BE2C (cell line): ENCODE measurements around the gene EXOC4.

Experiments used
- DNase-seq: peaks from one replicate; pipeline ENCODE4 v3.0.0-alpha.2; 2020
- H3K27me3 ChIP-seq: fragments of 250-450 bp; sonication (Bioruptor Pico); 2 replicates; pipeline ENCODE4 v1.5.1; 2020; ENCODE audit warnings: mild to moderate bottlenecking
- H3K36me3 ChIP-seq: fragments of 250-450 bp; sonication (Bioruptor Pico); 2 replicates; pipeline ENCODE4 v1.5.1; 2020; ENCODE audit warnings: mild to moderate bottlenecking
- H3K4me1 ChIP-seq: fragments of 250-450 bp; sonication (Bioruptor Pico); 2 replicates; pipeline ENCODE4 v1.5.1; 2020
- H3K4me3 ChIP-seq: 2 replicates; pipeline ENCODE4 v1.5.1; 2011; ENCODE audit warnings: low read depth, low read length
- H3K9me3 ChIP-seq: fragments of 250-450 bp; sonication (Bioruptor Pico); 2 replicates; pipeline ENCODE4 v1.5.1; 2020
- CTCF ChIP-seq: IDR thresholded peaks from 2 replicates; pipeline ENCODE4 v1.5.1; 2012; ENCODE audit warnings: mild to moderate bottlenecking, low read depth, low read length

The EXOC4 gene

GRCh38 chr7:133997463-133997862, 744.6 kb downstream of the EXOC4 start:
- H3K4me1 ChIP-seq = no peaks in the 10 kb centered on the region
- no peak for DNase-seq
- TF ChIP-seq CTCF = no peak
- no peaks in the 10 kb centered on the region for H3K27me3 ChIP-seq
- no peaks in the 10 kb centered on the region for H3K36me3 ChIP-seq
- no peaks in the 10 kb centered on the region for H3K9me3 ChIP-seq
- no peak overlapping the region for H3K4me3 ChIP-seq

GRCh38 chr7:133999178-133999577, 746.3 kb downstream of the EXOC4 start:
- DNase-seq = no peak
- H3K27me3 ChIP-seq = no peaks in the 10 kb centered on the region
- TF ChIP-seq CTCF = no peak
- no peaks in the 10 kb centered on the region for H3K9me3 ChIP-seq
- no peak overlapping the region for H3K4me3 ChIP-seq
- H3K4me1 ChIP-seq = no peaks in the 10 kb centered on the region
- no peaks in the 10 kb centered on the region for H3K36me3 ChIP-seq

- peak; percentile 24; the same call in 1 of the 2 replicates for TF ChIP-seq CTCF
- peaks cover under 1% of the 10 kb centered on the region; the same call in 1 of the 2 replicates for H3K36me3 ChIP-seq
- H3K4me3 ChIP-seq = no peak overlapping the region
- no peaks in the 10 kb centered on the region for H3K9me3 ChIP-seq
- no peak for DNase-seq
- H3K27me3 ChIP-seq = no peaks in the 10 kb centered on the region
- H3K4me1 ChIP-seq = no peaks in the 10 kb centered on the region
Observed at GRCh38 chr7:134004829-134005505, 752.1 kb downstream of the EXOC4 start.

GRCh38 chr7:134009314-134010110, 756.6 kb downstream of the EXOC4 start:
- H3K4me1 ChIP-seq = no peaks in the 10 kb centered on the region
- H3K9me3 ChIP-seq = no peaks in the 10 kb centered on the region
- H3K4me3 ChIP-seq = no peak overlapping the region
- no peak for DNase-seq
- H3K27me3 ChIP-seq = no peaks in the 10 kb centered on the region
- no peak for TF ChIP-seq CTCF
- peaks cover 4% of the 10 kb centered on the region; the same call in 1 of the 2 replicates for H3K36me3 ChIP-seq

GRCh38 chr7:134013249-134013648, 760.4 kb downstream of the EXOC4 start:
- Histone ChIP-seq H3K9me3 (no peaks in the 10 kb centered on the region), H3K4me1 (no peaks in the 10 kb centered on the region), H3K4me3 (no peak overlapping the region), H3K27me3 (no peaks in the 10 kb centered on the region; the same call in 1 of the 2 replicates), H3K36me3 (peaks cover 4% of the 10 kb centered on the region; the same call in 1 of the 2 replicates)
- TF ChIP-seq CTCF = no peak
- no peak for DNase-seq

- no peak for DNase-seq
Observed at GRCh38 chr7:134014935-134015334, 762.1 kb downstream of the EXOC4 start.

More at GRCh38 chr7:134014935-134015334, 762.1 kb downstream of the EXOC4 start:
- no peaks in the 10 kb centered on the region for H3K4me1 ChIP-seq
- peaks cover 3% of the 10 kb centered on the region; the same call in 1 of the 2 replicates for H3K36me3 ChIP-seq
- H3K4me3 ChIP-seq = no peak overlapping the region
- no peaks in the 10 kb centered on the region for H3K9me3 ChIP-seq
- TF ChIP-seq CTCF = no peak
- H3K27me3 ChIP-seq = no peaks in the 10 kb centered on the region; the same call in 1 of the 2 replicates
